Cardiac muscle cell (in vitro differentiated cells and primary cell): ENCODE results near the gene SIL1. TPM values are rescaled to one million over a fixed set of nuclear protein-coding genes. Genes with fewer than 3 reads are reported as not detected.
A peak's percentile ranks its signal among the peaks of the same experiment; 100 is the strongest.

Source experiments
- DNase-seq, 2 donors: peaks; one replicate each; pipeline versions ENCODE4 v3.0.0 to v3.0.0-alpha.2; 2010 to 2017; ENCODE audit warnings: low read depth in 1 of 2, low spot score in 1 of 2
- H3K27ac ChIP-seq: fragments of 200-600 bp; sonication (generic); 2 replicates; pipeline ENCODE4 v1.5.1; 2016
- H3K27me3 ChIP-seq: fragments of 200-600 bp; sonication (generic); 2 replicates; pipeline ENCODE4 v1.6.0; 2016; ENCODE audit warnings: control low read depth
- H3K36me3 ChIP-seq: fragments of 200-600 bp; sonication (generic); 2 replicates; pipeline ENCODE4 v1.5.1; 2016; ENCODE audit warnings: control low read depth
- H3K4me1 ChIP-seq: fragments of 200-600 bp; sonication (generic); 2 replicates; pipeline ENCODE4 v1.8.1; 2017; ENCODE audit warnings: low read depth, mild to moderate bottlenecking, mixed run types
- H3K4me3 ChIP-seq: fragments of 200-600 bp; sonication (generic); 2 replicates; pipeline ENCODE4 v1.5.1; 2016; ENCODE audit warnings: mild to moderate bottlenecking
- H3K9me3 ChIP-seq: fragments of 200-600 bp; sonication (generic); 2 replicates; pipeline ENCODE4 v1.5.1; 2017; ENCODE audit warnings: low read depth, mild to moderate bottlenecking, control low read depth
- CTCF ChIP-seq: IDR thresholded peaks from 2 replicates; pipeline ENCODE4 v1.5.1; 2012; ENCODE audit warnings: low read depth, mild to moderate bottlenecking, low read length
- polyA plus RNA-seq: library from polyadenylated mRNA; unstranded; fragments of >200 nt; fragmentation: Nextera tagmentation; extraction: Ambion mirVana; gene quantifications from 2 replicates; pipeline ENCODE4 v1.2.1, GENCODE V29; 2016
- total RNA-seq: library from RNA; depleted of rRNA; stranded (reverse); fragments of >200 nt; gene quantifications from 2 replicates; pipeline ENCODE4 v1.2.3, GENCODE V29; 2016

SIL1 gene
- total and polyA plus RNA-seq, 2 experiments from 2014 or later = 40.5 to 49.8 TPM

GRCh38 chr5:139022528-139022927 is 175.6 kb downstream of the SIL1 start:
- no peaks in the 10 kb centered on the region for H3K36me3 ChIP-seq
- no peaks in the 10 kb centered on the region for H3K9me3 ChIP-seq
- no peak for DNase-seq
- H3K27ac ChIP-seq = no peak overlapping the region
- H3K4me1 ChIP-seq = peaks cover 19% of the 10 kb centered on the region
- H3K4me3 ChIP-seq = no peak overlapping the region
- TF ChIP-seq CTCF = no peak
- H3K27me3 ChIP-seq = no peaks in the 10 kb centered on the region

- Histone ChIP-seq H3K27ac (no peak overlapping the region), H3K4me1 (peaks cover 25% of the 10 kb centered on the region), H3K4me3 (no peak overlapping the region), H3K36me3 (no peaks in the 10 kb centered on the region), H3K27me3 (no peaks in the 10 kb centered on the region), H3K9me3 (no peaks in the 10 kb centered on the region)
- no peak for DNase-seq
- TF ChIP-seq CTCF = no peak
These were observed 176.8 kb downstream of the SIL1 start for GRCh38 chr5:139021346-139021745.

GRCh38 chr5:139019880-139020279 is 178.3 kb downstream of the SIL1 start:
- Histone ChIP-seq H3K9me3 (no peaks in the 10 kb centered on the region), H3K27ac (peak overlapping the region; percentile 67), H3K4me3 (no peak overlapping the region), H3K27me3 (no peaks in the 10 kb centered on the region), H3K36me3 (no peaks in the 10 kb centered on the region), H3K4me1 (peaks cover 25% of the 10 kb centered on the region)
- peak; percentile 36 to 95 for DNase-seq
- no peak for TF ChIP-seq CTCF

GRCh38 chr5:139019211-139019610 is 179.0 kb downstream of the SIL1 start:
- H3K27me3 ChIP-seq = no peaks in the 10 kb centered on the region
- H3K27ac ChIP-seq = peak overlapping the region; percentile 67
- TF ChIP-seq CTCF = no peak
- H3K36me3 ChIP-seq = no peaks in the 10 kb centered on the region
- peaks cover 25% of the 10 kb centered on the region for H3K4me1 ChIP-seq
- H3K4me3 ChIP-seq = no peak overlapping the region
- DNase-seq = peak in 1 of 2 donors; percentile 5
- no peaks in the 10 kb centered on the region for H3K9me3 ChIP-seq

GRCh38 chr5:139017624-139018023 is 180.5 kb downstream of the SIL1 start:
- H3K9me3 ChIP-seq = no peaks in the 10 kb centered on the region
- DNase-seq = peak in 1 of 2 donors; percentile 33
- peaks cover 25% of the 10 kb centered on the region for H3K4me1 ChIP-seq
- no peaks in the 10 kb centered on the region for H3K36me3 ChIP-seq
- H3K27me3 ChIP-seq = no peaks in the 10 kb centered on the region
- TF ChIP-seq CTCF = no peak
- peak overlapping the region; percentile 32 for H3K27ac ChIP-seq
- no peak overlapping the region for H3K4me3 ChIP-seq

- H3K4me1 ChIP-seq = peaks cover 25% of the 10 kb centered on the region
- no peak for TF ChIP-seq CTCF
These were observed 182.0 kb downstream of the SIL1 start for GRCh38 chr5:139016186-139016585.

More at GRCh38 chr5:139016186-139016585, 182.0 kb downstream of the SIL1 start:
- H3K36me3 ChIP-seq = no peaks in the 10 kb centered on the region
- H3K9me3 ChIP-seq = no peaks in the 10 kb centered on the region
- no peak overlapping the region for H3K27ac ChIP-seq
- no peak overlapping the region for H3K4me3 ChIP-seq
- no peaks in the 10 kb centered on the region for H3K27me3 ChIP-seq
- peak in 1 of 2 donors; percentile 10 for DNase-seq
